PFSK-1 (cell line): ENCODE results near the gene NXPH4.

Experiments
- POLR2AphosphoS5 ChIP-seq: IDR thresholded peaks from 2 replicates; pipeline ENCODE4 v1.6.1; 2012; ENCODE audit warnings: low read depth, mild to moderate bottlenecking, control low read depth, low read length, moderate library complexity
- REST ChIP-seq, 2 experiments: IDR thresholded peaks; 2 replicates each; pipeline versions ENCODE4 v1.6.1 to v1.8.0; 2011 to 2012; ENCODE audit warnings: low read depth in 2 of 2, low read length in 2 of 2, control low read depth in 1 of 2, inconsistent platforms in 1 of 2, mild to moderate bottlenecking in 1 of 2, moderate library complexity in 1 of 2; ENCODE audit not compliant: insufficient read depth in 1 of 2
- SIN3A ChIP-seq: IDR thresholded peaks from 2 replicates; pipeline ENCODE4 v1.6.1; 2012; ENCODE audit warnings: mild to moderate bottlenecking, low read length, moderate library complexity, borderline replicate concordance; ENCODE audit not compliant: insufficient read depth
- TAF1 ChIP-seq: IDR thresholded peaks from 2 replicates; pipeline ENCODE4 v1.6.1; 2012; ENCODE audit warnings: low read length, control low read depth, borderline replicate concordance; ENCODE audit not compliant: insufficient read depth

- TF ChIP-seq POLR2AphosphoS5, result no peak
- TF ChIP-seq REST (IDR thresholded peaks at IDR 0.05; ENCODE audit: insufficient read depth in 1 of 2, low read depth in 2 of 2, low read length in 2 of 2), result no peak
- no peak for TF ChIP-seq TAF1
- no peak for TF ChIP-seq SIN3A
These were observed 14.3 kb upstream of the NXPH4 start for GRCh38 chr12:57202321-57202720.
